Lower leg skin (tissue), 3 donors: ENCODE results near the gene NIP7.

Experiments used
- CTCF ChIP-seq, 3 donors: fragments of 450-650 bp; IDR thresholded peaks; one replicate each; pipeline ENCODE4 v1.5.1; 2016; ENCODE audit warnings: antibody characterized with exemption in 3 of 3, mild to moderate bottlenecking in 3 of 3, moderate library complexity in 2 of 3
- POLR2A ChIP-seq, 2 donors: fragments of 450-650 bp; IDR thresholded peaks; one replicate each; pipeline ENCODE4 v1.6.1; 2016 to 2017; ENCODE audit warnings: antibody characterized with exemption in 2 of 2, mild to moderate bottlenecking in 1 of 2, moderate library complexity in 1 of 2

GRCh38 chr16:69301187-69301586 lies 38.4 kb upstream of the NIP7 start:
- TF ChIP-seq CTCF (IDR thresholded peaks at IDR 0.05), result no peak
- no peak for TF ChIP-seq POLR2A (IDR thresholded peaks at IDR 0.05)
